ENCODE measurements around the gene DECR2.

DNA sequence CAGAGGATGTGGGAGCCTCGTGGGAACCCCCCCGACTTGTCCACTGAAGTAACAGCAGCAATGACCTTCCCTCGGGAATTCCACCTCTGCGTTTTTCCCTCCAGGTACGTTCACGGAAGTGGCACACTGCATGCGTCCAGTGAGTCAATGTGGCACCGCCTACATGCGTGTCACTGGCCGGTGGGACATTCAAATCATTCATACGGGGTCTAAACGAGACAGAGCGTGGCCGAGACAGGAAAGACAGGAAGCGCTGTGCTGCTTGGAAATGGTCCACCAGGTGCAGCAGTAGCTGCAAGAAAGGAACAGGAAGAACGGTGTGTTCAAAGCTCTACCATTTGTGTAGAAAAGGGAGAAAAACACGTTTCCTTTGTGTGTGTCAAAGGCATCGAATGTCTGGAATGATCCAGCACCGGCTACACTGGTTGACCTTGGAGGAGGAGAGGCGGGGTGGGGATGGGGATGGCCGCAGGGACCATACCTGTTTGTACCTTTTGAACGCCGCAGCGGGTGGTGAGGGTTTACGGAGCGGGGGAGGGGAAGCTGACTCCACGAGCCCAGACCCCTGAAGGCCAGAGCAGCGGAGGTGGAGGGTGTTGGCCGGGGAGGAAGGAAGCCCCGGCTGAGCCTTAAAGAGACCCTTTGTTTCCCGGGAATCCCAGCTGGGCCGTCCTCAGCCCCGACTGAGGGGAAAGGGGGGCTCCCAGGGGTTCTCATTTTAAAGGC is 18.2 kb upstream of the DECR2 start:
- TF ChIP-seq, protein P1, sequence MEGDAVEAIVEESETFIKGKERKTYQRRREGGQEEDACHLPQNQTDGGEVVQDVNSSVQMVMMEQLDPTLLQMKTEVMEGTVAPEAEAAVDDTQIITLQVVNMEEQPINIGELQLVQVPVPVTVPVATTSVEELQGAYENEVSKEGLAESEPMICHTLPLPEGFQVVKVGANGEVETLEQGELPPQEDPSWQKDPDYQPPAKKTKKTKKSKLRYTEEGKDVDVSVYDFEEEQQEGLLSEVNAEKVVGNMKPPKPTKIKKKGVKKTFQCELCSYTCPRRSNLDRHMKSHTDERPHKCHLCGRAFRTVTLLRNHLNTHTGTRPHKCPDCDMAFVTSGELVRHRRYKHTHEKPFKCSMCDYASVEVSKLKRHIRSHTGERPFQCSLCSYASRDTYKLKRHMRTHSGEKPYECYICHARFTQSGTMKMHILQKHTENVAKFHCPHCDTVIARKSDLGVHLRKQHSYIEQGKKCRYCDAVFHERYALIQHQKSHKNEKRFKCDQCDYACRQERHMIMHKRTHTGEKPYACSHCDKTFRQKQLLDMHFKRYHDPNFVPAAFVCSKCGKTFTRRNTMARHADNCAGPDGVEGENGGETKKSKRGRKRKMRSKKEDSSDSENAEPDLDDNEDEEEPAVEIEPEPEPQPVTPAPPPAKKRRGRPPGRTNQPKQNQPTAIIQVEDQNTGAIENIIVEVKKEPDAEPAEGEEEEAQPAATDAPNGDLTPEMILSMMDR (IDR thresholded peaks at IDR 0.05) = no peak
- TF ChIP-seq ZFX (IDR thresholded peaks at IDR 0.05; ENCODE audit: borderline replicate concordance) = no peak
